Stimulated activated CD8-positive, alpha-beta memory T cell treated with anti-CD3 and anti-CD28 coated beads, Interleukin-2, amount 100 ng/mL, for 1 hour (primary cell): ENCODE results near the gene GALNT2.

Source experiments
- DNase-seq, 2 donors: peaks; one replicate each; pipeline ENCODE4 v3.0.0-alpha.2; 2020; ENCODE audit warnings: low read depth in 2 of 2

Gene GALNT2

DNA sequence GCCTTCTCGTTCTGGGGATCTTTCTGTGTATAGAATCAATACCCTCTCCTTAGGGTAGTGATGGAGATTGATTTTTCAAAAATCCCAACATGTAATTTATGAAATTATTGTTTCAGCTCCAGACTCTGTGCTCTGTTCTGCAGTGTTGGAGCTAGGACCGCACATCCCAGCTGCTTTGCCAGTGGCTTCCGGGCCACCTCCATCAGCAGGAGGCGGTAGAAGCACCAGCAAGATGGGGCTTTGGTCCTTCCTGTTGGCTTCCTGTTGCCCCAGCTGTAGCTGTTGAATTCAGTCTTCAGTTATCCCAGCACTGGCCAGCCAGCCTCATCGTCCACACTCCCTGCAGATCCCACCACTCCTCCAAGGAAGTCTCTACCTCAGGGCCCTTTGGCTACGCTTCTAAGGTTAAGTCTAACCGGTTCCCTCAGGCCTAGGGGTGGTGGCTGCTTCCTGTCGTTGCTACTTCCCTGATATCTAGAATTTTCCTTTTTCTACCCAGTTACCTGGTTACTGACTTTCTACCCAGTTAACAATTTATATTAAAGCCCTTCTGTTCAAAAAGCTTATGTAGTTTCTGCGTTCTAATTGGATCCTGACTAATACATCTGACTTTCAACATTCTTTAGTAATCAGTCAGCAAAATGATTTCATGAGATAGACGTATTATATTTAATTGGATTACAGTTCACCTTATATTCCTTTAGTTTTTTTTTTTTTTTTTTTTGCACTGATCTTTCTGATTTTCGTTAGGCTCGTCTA, 24.6 kb downstream of the GALNT2 start:
- no peak for DNase-seq

DNA sequence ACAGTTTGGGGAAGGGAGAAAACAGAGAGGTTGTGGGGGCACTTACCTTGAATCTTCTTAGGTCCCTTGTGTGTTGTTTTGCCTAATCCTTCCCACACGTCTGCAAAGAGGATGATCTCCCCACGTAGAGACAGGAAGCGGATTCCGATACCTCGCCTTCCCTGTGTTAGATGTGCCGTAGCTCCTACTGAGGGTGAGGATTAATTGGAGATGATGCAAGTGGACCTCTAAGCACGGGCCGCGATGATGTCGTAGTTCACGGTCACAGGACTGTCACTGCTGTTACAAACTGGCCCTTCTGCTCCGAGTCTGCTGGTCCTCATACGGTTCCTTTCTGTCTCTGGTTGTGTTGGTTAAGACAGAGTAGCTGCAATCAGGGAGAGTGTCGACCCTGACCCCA, 27.7 kb downstream of the GALNT2 start:
- no peak for DNase-seq

- DNase-seq = no peak
Observed at GRCh38 chr1:230095938-230096337, 28.9 kb downstream of the GALNT2 start.

GRCh38 chr1:230097370-230097769, 30.3 kb downstream of the GALNT2 start:
- no peak for DNase-seq

DNA sequence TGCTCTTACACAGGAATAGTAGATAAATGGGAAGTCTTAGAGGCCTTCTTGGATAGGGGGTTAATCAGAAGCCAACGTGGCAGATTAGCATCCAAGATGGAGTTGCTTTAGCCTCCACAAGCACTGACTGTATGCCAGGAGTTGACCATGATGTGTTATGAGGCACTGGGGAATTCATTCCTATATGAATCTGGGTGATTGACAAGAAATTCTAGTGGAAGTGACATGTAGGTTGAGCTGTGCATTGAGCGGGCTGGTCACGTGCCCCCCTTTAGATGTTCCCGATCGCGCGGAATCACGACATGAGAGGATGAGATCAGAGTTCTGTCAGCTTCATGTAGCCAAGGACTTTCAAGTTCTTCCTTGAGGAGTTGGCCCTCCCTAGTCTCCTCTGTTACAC, 31.7 kb downstream of the GALNT2 start:
- no peak for DNase-seq

- DNase-seq = no peak
Observed at GRCh38 chr1:230099465-230099864, 32.4 kb downstream of the GALNT2 start.

- DNase-seq = no peak
Observed at GRCh38 chr1:230100932-230101331, 33.9 kb downstream of the GALNT2 start.

DNA sequence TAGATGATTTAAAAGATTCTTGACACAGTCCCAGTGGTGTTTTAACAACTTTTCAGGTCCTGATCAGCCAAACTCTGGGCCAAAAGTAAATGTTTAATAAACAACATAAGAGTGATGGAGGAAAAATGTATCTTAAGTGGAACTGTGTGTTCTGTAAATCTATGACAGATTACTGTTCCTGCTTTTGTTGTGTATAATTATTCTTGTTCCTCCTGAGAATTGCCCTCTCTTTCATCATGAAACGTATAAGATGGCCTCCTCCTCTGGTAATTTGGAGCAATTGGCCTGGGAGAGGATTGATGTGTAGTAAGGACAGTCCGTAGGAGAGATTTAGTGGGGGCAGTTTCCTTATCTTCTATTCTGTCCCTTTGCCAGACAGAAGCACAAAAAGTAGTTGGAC, 34.5 kb downstream of the GALNT2 start:
- no peak for DNase-seq

DNA sequence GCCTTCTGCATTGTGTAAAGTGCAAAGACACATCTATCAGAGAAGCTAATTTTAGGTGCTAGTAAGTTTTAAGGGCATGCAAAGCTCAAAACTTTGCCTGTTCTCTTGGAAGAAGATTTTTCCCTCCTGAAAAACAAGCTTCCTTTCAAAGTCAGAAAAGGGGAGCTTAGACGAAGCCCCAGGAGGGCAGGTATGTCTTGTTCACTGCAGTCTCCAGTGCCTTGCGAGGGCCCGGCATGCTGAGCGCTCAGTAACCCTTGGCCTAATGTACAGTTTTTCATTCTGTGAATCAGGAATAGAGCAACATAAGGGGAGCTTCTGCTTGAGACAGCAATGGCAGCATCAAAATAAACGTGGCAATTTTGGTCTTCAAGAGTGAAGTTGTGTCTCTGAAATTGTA, 35.0 kb downstream of the GALNT2 start:
- no peak for DNase-seq

DNA sequence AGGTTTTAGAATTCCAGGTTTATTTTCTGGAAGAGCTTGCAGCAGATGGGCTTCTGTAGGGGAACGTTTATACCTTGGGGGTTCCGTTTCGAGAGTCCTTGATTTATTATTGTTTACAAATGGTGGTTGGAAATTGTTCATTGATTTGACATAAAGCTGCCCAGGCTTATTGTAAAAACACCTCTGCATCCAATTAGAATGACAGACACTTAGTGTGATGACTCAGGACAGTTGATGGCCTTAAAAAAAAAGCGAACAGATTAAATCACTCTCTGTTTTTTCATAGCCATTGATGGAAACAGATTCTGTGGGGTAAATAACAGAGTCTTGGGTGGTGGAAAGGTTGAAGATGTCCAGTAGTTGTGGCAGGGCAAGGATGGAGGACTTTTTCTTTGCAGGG, 35.4 kb downstream of the GALNT2 start:
- no peak for DNase-seq

DNA sequence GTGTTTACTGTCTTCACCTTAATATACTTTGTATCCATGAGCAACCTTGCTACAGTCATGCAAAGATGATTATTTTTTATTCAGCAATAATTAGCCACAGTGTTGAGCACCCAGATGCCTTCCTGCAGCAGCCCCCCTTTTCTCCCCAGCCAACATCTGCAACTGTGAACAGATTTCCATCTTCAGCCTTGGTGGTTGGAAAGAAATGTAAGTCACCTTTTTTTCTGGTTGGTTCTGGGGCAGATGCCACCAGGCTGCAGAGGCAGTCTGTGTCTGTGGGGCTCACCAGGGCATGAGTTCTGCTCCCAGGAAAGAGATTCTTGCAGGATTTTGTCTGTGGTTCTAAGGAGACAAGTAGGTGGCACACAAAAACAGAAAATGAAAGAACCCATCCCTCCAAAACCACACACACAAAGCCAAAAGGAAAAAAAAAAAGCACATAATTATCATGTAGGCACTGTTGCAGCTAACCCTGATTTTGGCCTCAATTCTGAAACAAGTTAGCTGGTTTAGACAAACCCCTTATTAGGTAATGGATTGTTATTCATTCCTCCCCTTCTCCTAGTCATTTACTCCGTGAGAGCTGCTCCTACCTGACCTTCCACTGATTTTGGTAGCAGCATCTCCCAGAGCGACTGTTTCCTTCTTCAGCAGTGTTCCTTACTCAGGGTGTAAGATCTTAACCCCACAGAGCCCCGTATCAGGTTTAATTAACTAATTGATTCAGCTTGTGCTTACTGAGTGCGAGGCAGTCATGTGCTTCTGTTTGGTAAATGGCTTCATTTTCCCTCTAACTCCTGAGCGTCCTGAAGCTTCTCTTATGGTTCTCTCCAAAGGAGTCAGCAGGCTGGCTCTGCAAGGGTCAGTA, 36.5 kb downstream of the GALNT2 start:
- DNase-seq = no peak

GRCh38 chr1:230104395-230105244, 37.6 kb downstream of the GALNT2 start:
- DNase-seq = peak; percentile 29

- no peak for DNase-seq
Observed at GRCh38 chr1:230105245-230105753, 38.3 kb downstream of the GALNT2 start.

DNA sequence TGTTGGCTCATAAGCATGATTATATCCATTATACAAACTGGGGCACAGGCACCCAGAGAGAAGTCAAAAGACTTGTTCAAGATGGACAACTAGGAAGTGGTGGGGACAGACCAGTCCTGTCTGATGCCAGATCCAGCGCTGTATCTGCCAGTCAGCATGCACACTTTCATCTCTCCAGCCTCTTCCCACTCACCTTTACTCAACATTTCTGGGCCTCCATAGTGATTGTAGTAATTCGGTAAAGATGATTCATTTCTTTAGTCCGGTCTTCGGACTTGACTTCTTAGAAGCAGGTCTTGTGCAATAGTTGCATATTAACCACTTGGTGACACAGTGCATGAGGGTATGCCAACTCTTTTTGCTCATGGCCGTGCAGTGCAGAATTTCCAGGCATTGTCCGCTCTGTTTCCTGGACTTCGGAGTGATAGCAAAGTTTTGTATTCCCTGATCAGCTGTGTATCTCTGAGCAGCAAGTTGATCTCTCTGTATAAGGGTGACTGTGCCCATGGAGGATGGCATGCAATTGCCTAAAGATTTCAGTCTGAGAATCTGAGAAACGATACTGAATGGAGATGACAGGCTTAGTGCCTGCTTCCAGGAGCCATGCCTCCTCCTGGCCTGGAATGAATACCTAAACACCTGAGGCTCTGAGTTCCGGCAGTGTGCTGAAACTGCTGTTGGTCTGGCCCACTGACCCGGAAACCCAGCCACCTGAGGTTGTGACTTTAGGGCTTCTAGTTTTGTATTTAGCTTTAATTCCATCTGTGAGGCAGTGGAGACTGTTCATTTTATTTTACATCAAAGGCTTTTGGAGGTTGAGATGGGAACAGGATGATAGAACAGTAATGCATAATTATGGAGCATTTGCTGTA, 39.0 kb downstream of the GALNT2 start:
- no peak for DNase-seq

GRCh38 chr1:230107941-230108340, 40.9 kb downstream of the GALNT2 start:
- no peak for DNase-seq

DNA sequence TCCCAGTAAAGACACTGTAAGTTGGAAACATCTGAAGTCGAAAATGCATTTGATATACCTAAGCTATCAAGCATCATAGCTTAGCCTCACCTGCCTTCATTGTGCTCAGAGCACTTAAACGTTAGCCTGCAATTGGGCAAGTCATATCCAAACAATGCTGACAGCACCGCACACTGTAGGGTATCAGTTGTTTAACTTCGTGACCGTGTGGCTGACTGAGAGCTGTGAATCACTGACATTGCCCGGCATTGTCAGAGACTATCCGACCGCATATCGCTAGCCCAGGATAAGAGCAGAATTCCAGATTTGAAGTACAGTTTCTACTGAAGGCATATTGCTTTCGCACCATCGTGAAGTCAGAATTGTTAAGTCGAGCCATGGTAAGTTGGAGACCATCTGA, 41.5 kb downstream of the GALNT2 start:
- DNase-seq = no peak

DNA sequence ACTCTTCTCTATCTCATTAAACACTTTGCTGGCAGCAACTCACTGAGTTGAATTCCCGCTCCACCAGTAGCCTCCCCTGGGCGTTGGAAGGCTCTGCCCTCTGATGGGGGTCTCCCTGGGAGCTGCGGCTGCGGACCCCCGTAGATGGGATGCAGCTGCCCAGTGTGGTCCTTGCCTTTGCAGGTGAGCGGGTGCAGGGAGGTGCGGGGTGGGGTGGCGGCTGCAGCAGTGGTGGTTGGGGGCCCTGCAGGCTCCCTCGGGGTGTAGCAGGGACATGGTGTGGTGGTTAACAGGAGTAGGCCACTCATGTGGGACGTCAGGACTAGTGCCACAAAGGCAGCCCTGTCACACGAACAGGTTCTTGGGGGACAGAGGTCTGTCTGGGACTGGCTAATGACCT, 42.0 kb downstream of the GALNT2 start:
- no peak for DNase-seq

DNA sequence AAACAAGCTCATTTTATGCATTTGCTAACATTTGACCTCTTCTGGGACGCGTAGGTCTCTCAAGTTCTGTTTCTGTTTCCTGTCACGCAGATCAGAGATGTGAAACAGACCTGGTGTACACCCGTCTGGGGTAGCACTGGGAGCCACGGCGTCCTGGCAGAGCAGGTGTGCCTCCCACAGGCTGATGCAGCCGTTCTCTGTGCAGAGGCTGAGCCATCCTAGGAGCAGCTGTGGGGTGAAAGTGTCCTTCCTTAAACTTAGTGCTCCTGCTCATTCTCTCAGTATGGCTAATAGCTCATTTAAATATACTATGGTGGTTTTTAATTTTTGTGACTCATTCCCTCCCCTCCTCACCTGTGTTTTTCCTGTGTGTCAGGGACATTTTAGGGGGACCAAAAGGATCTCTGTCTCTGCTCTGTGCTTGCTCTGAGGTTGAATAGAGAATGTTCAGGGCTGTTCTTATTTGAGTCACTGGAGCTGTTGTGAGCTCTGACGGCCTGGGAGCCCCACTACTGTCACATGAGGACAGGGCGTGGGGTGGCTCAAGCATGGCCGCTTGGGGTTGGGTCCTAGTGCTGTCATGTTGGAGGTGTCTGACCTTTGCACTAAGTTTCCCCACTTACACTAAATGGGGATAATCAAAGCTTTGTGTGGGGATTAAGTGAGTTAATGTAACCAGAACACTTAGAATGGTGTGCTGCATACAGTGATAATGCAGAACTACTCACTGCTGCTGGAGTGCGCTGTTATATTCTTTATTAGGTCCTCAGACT, 43.0 kb downstream of the GALNT2 start:
- DNase-seq = peak in 1 of 2 donors; percentile 14

GRCh38 chr1:230110971-230111370, 43.9 kb downstream of the GALNT2 start:
- DNase-seq = no peak

DNA sequence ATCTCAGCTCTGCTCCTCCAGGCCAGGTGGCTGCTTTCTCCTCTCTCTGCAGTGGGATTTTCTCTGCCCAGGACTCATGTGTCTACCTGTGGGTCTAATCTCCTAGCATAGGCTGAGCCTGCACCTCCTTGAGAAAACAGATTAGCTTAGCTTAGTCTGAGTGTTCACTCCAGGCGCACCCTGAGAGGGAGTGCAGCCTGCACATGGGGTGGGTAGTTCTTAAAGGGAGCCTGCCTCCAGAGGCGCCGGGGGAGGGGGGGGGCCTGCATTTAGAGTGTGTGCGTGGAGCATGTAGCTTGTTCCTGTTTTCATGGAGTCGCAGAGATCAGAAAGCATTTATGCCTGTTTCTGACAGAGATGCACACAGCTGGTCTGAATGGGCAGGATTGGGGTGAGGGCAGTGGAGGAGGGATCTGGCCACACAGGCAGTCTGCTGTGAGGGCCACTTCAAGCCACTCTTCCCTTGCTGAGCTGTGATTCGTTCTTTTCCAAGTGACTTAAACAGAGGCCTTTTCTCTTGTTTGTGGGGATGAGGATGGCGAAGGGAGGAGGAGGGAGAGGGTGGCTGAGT, 45.2 kb downstream of the GALNT2 start:
- no peak for DNase-seq
